Forelimb muscle (tissue), 1 donor: Measurements from ENCODE around the gene IL22RA2. TPM values are rescaled to one million over a fixed set of nuclear protein-coding genes. Genes with fewer than 3 reads are reported as not detected.
A peak's percentile ranks its signal among the peaks of the same experiment; 100 is the strongest.

ENCODE experiments used
- DNase-seq: peaks from one replicate; pipeline ENCODE4 v3.0.0-alpha.2; 2013; ENCODE audit warnings: low read depth
- polyA plus RNA-seq: library from polyadenylated mRNA; unstranded; fragments of 120-200 nt; gene quantifications from one replicate; pipeline ENCODE4 v1.2.1, GENCODE V29; 2013; ENCODE audit not compliant: insufficient read length

IL22RA2 gene
- polyA plus RNA-seq, 1 donor = not detected

DNA sequence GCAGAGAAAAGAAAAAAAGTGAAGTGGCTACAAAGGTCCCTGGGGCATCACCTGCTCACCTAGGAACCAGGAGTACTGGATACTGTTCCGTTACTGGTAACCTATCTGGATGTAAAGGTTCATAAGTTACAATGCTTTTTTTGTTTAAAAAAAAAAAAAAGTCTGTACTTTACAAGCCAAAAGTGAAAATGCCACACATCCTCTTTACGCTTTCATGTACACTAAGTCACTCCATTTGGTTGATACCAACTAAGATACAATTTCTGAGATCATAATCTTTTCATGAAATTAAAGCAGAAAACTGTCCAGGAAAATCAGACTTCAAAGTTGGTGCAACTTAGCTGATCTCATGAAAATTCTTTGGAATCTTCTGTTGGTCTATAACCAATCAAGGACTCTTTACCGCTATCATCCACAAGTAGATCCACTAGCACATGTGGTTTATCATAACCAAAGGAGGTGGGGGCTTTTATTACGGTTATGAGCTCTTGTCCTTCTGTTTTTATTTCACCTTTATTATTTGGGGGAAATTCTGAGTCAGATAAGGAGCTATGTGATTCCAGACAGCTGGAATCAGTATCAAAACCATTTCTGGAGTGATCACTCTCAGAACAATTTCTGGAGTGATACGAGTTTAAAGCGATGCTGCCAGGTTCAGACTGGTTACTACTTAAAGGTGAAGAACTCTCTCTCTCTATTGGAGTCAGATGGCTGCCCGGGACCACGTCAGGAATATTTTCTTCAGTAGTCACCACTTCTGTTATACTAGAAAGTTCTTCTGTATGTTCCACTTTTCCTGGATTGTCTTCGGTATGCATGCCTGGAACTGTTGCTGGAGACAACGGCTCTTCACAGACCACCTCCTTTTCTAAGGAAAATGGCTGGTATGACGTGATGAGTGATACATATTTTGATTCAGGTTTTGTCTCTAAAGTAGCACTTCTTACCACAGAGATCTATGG is 24.5 kb upstream of the IL22RA2 start:
- DNase-seq = no peak

DNA sequence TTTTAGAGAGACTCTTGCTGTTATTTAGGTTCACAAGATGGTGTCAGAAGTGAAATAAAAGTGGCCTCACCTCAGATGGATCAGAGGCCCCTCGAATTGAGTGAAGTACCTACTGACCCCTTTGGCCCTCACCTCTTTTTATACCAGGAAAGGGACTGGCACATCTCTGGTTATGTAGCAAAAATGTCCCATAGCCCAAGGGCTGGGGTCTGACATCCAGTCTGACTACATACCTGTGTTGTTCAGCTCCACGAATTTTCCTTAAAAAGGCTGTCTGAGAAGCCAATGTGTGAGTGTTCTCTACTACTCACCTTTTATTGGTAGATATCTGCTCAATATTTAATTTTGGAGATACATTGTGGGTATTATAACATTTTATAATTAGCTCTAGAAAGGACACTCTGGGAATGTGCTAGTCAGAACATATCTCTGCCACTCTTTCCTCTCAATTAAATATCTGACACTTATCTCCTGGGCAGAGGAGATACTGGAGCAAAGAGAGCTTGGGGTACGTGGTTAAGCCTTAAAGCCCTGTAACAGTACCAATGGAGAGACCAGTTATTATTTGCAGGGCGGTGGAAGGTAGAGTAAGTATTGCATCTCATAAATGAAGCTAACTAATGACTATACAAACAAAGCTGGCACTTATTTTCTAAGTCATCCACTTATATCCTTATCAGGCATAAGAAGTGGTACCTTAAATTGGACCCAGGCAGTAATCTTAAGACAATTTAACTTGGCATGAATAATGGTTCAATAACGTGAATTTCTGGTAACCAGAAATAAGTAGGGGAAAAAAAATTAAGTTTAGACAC is 20.0 kb upstream of the IL22RA2 start:
- no peak for DNase-seq

DNA sequence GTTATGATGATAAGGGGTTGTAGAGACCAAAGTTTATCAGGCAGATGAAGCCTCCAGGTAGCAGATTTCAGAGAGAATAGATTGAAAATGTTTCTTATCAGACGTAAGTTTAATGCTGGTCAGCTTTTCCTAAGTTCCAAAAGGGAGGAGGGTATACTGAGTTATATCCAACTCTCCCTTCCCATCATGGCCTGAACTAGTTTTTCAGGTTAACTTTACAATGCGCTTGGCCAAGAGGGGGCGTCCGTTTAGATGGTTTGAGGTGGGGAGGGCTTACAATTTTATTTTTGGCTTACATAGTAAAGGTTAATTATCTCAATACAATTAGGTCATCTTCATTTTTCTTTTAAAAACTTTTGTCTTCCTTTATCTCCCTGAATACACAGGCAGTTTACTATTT is 19.4 kb upstream of the IL22RA2 start:
- no peak for DNase-seq

- peak; percentile 63 for DNase-seq
Observed at GRCh38 chr6:137191670-137192069, 18.2 kb upstream of the IL22RA2 start.

GRCh38 chr6:137191236-137191635 is 17.8 kb upstream of the IL22RA2 start:
- no peak for DNase-seq

DNA sequence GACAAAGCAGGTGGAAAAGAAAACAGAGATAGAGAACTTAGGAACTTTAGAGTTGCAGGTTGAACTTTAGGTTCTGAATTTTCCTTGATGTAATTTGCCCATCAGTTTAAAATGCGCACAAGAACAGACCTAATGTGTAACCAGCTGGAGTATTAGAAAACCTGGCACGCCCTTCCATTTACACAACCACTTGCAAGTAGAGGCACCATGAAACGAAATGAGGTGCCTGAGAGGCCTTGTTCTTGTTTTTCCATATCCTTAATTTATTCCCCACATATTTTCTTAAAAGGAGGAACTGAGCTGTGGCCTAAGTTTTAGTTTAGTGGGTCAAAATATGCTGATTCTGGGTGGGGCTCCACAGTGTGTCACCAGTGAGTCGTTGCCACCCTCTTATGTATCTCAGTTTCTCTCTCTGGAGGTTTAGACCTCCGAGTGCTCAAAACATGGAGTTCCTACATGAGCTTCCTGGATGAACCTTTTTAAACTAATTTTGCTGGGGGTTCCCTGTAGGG is 17.2 kb upstream of the IL22RA2 start:
- DNase-seq = no peak

DNA sequence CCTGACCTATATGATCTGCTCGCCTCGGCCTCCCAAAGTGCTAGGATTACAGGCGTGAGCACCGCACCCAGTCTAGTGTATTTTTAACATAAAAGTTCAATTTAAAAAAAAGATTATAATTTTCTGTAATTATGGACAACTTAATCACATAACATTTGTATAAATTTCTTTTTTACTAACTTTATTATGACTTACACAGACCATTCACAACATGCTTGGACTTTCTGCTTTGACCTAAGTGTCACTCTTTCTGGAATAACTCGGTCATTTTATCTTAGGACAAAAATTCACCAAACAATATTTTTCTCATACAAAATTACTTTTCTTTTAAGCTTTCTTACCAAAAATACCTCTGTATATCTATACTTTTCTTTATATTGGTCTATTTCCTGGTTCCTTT is 15.4 kb upstream of the IL22RA2 start:
- DNase-seq = no peak

GRCh38 chr6:137185290-137185689 is 11.8 kb upstream of the IL22RA2 start:
- DNase-seq = no peak

DNA sequence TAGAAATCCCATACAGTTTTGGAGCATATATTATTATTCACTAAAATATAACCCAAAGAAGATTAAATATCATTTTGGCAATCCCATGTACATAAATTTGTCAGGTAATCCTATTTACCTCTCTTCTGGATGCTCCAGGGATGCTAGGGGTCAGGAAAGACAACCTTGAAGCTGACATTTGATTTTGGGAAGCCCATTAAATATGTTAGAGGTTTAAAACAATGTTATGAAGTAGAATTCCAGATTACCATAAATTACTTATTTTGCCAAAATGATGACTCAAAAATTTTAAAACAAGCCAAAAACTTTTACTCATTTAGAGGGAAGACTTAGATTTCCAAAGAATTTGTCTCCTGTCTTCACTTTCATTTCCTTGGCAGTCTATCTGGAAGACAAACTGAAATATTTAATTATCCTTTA is 9.2 kb upstream of the IL22RA2 start:
- DNase-seq = no peak

DNA sequence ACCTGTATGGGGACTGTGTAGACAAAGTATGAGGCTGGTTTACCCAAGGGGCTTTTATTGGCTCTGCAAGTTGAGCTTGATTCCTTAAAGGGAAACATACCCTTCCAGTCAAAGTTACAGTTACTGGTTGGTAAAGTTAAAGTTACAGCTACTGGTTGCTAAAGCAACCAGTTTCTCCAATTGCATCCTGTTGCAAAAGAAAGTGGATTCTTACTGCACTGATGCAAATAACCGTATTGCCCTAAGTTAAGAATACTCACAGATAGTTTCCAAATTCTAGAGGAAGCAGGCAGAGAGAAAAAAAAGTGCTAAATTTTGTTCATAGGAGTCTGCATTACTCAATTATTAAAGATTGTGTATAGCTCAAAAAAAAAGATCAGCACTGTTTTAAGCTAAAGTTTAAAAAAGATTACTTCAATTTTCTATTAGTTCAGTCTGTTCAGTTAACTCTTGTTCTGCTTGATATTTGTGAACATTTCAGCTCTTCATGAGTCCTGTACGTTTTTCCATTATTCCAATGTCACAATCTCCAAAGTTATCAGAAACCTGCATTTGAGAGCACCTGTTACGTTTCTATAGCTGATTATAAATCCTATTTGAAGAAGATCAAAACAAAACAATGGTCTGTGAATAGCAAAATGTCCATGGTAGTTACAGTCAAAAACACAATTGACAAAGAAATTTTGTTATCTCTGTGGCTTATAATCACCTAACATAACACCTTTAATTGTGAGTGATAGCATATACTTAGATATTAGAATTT is 8.6 kb upstream of the IL22RA2 start:
- DNase-seq = no peak

GRCh38 chr6:137177611-137178010 is 4.2 kb upstream of the IL22RA2 start:
- no peak for DNase-seq

DNA sequence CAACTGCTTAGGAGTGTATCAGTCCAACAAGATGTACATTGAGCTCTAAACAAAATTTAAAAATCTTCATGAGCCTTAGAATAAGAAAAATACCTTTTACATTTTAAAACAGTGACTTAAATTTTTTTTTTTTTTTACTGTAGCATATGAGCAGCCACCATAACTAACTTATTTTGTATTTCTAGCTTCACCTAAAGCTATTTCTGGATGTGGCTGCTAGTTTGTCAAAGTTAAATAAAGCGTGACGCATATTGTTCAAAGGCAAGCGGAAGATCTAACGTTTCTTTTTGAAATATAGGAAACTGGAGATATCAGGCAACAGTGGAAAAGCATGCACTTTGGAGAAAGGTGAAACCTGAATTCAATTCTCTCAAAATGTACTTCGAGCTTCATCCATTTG is 3.3 kb upstream of the IL22RA2 start:
- no peak for DNase-seq

GRCh38 chr6:137175868-137176245 is 2.4 kb upstream of the IL22RA2 start:
- DNase-seq = no peak

- no peak for DNase-seq
Observed at GRCh38 chr6:137175157-137175867, 1.9 kb upstream of the IL22RA2 start.

- DNase-seq = no peak
Observed at GRCh38 chr6:137172734-137173431, 561 bp downstream of the IL22RA2 start.

DNA sequence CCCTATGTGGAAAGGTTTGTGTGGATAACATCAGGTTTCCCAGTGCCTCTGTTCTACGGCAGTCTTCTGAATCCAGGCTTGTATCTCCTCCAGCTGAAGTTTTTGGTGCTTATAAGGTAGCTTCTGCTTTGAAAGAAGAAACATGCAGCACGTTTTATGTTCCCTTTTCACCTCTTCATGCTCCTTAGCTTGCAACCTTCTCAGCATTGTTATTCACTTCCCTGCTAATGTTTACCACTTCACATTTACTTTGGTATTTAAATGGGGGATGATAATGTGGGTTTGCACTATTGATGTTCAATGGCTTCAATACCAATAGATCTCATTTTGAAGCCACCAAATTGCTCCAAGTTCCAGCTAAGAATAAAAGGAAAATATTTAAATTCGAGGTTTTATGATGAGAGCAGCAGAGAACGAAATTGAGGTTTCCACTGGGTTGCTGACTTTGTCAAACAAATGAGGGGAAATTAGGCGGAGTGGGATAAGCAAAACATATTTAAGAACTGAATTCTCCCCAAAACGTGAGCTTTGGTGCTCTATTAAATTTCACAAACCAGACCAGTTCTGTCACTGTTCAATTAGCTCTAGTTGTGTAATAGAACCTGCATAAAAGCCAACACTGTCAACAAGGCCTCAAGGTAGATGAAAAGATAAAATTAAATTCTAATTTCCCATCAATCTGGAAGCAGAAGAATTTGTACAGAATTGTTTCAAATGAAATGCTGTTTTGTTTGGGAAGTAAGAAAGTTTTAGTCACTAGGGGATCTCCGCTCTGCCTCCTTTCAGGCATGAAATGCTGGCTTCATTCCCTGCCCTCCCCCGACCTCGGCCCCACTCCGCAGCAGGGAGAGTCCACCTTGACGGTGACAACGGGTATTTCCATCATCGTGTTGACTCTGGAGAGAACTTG is 1.4 kb downstream of the IL22RA2 start:
- no peak for DNase-seq

DNA sequence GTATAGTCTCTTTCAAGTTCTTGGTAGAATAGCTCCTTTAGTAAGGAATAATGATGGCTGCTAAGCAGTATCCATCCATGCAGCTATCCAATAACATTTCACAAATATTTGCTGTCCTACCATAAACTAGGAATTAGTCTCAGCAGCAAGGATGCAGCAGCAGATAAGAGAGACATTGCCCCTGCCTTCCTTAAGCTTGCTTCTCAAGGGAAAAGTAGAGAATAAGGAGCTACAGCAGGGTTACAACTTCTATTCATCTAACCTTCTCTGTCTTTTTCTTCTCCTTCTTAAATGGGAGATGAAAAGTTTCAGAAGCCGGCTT is 2.4 kb downstream of the IL22RA2 start:
- DNase-seq = no peak

DNA sequence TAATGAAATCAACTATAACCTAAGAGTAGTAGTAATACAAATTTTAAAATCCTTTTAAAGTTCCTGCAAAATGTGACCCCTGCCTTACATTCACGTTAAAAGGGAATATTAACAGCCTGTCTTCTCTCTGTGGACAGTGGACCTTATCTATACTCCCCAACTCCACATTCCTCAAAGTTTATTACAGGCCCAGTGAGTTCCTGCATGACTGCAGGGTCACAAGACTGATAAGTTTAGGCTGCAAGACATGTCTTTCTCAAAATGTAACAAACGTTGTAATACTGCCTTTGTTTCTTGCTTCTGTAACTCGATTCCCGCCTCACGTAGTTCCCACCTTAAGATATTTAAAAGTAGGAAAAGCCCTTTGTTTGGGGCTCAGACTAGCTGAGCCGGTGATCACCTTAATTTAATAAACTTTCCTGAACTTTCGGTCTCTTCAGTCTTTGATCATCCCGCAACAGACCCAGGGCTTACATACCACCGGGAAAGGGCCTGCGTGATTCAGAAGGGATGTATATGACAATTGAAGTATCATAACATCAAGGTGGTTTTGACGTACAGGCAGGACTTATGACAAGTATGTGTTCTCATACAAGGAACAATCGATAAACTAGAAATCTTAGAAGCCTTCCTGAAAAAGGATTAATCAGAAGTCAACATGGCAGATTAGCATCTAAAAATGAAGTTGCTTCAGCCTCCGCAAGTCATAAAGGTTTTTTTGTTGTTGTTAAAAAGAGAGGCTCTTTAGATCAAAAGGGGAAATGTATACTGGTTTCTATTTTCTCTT is 3.0 kb downstream of the IL22RA2 start:
- DNase-seq = no peak
